ENCODE measurements around the gene UVRAG.
A peak's percentile ranks its signal among the peaks of the same experiment; 100 is the strongest.

Gene UVRAG

DNA sequence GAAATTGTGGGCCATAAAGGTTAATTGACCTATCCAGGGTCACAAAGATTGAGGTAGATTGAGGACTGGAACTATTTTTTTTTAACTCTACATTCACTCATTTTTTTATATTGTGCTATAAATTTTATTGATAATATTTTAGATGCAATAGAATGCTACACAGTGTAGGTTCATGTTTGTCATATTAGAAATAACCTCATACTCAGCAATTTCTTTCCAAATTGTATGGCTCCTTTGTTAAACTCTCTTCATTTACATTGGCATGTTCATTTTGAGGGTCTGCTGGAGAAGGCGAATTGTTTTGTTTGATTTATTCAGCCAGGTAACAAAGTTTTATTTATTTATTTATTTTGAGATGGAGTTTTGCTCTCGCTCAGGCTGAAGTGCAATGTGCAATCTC is 44.6 kb downstream of the UVRAG start:
- Histone ChIP-seq H2BK12ac (ENCODE audit: low read length in 2 of 2) (no peak overlapping the region), H3K4me2 (ENCODE audit: low read length, poor library complexity, severe bottlenecking) (no peak overlapping the region), H3K4ac (ENCODE audit: low read depth in 1 of 2, low read length in 2 of 2) (no peak overlapping the region), H3K18ac (ENCODE audit: low read depth in 1 of 2, low read length in 2 of 2) (no peak overlapping the region), H2AFZ (ENCODE audit: low read depth, low read length) (no peak overlapping the region), H4K91ac (ENCODE audit: low read length) (no peak overlapping the region), H2BK15ac (ENCODE audit: low read depth, poor library complexity, severe bottlenecking) (no peak overlapping the region), H3K27ac (ENCODE audit: low read length, poor library complexity, severe bottlenecking) (no peak overlapping the region), H3K79me1 (replicated peaks; ENCODE audit: low read length, poor library complexity, severe bottlenecking) (peaks cover 7% of the 10 kb centered on the region), H3K4me1 (ENCODE audit: control insufficient read depth, insufficient read depth, low read depth, low read length) (peaks cover 2% of the 10 kb centered on the region), H3K9ac (ENCODE audit: low read length) (no peak overlapping the region), H3K23ac (ENCODE audit: low read length in 2 of 2) (no peak overlapping the region), H4K8ac (ENCODE audit: low read length) (no peak overlapping the region), H3K36me3 (ENCODE audit: control insufficient read depth in 1 of 2, insufficient read depth in 2 of 2, low read depth in 1 of 2, low read length in 2 of 2) (peaks cover 0 to 24% of the 10 kb centered on the region in 2 experiments), H2BK5ac (ENCODE audit: low read depth, low read length, poor library complexity, severe bottlenecking) (no peak overlapping the region), H2BK120ac (ENCODE audit: low read depth, low read length) (no peak overlapping the region), H3K9me3 (ENCODE audit: control insufficient read depth, low read length) (no peaks in the 10 kb centered on the region), H2AK5ac (ENCODE audit: low read length, severe bottlenecking) (no peak overlapping the region), H3K27me3 (ENCODE audit: control insufficient read depth in 1 of 2, insufficient read depth in 1 of 2, low read length in 2 of 2) (no peaks in the 10 kb centered on the region), H3K4me3 (ENCODE audit: insufficient read depth in 1 of 2, low read depth in 1 of 2, low read length in 2 of 2) (no peak overlapping the region), H3K14ac (ENCODE audit: low read length in 2 of 2) (no peak overlapping the region)
- no peak for DNase-seq
- 100% methylated on average over 2 of the region's 2 CpGs for WGBS

GRCh38 chr11:75862437-75862836 is 47.4 kb downstream of the UVRAG start:
- Histone ChIP-seq H3K9ac (ENCODE audit: low read length) (no peak overlapping the region), H3K4me3 (ENCODE audit: insufficient read depth in 1 of 2, low read depth in 1 of 2, low read length in 2 of 2) (no peak overlapping the region), H2BK15ac (ENCODE audit: low read depth, poor library complexity, severe bottlenecking) (no peak overlapping the region), H3K14ac (ENCODE audit: low read length in 2 of 2) (no peak overlapping the region), H3K18ac (ENCODE audit: low read depth in 1 of 2, low read length in 2 of 2) (no peak overlapping the region), H3K36me3 (ENCODE audit: control insufficient read depth in 1 of 2, insufficient read depth in 2 of 2, low read depth in 1 of 2, low read length in 2 of 2) (peaks cover 0 to 24% of the 10 kb centered on the region in 2 experiments), H2AK5ac (ENCODE audit: low read length, severe bottlenecking) (no peak overlapping the region), H2AFZ (ENCODE audit: low read depth, low read length) (no peak overlapping the region), H3K4ac (ENCODE audit: low read depth in 1 of 2, low read length in 2 of 2) (no peak overlapping the region), H3K79me1 (replicated peaks; ENCODE audit: low read length, poor library complexity, severe bottlenecking) (peaks cover 7% of the 10 kb centered on the region), H4K8ac (ENCODE audit: low read length) (no peak overlapping the region), H2BK12ac (ENCODE audit: low read length in 2 of 2) (no peak overlapping the region), H3K4me1 (ENCODE audit: control insufficient read depth, insufficient read depth, low read depth, low read length) (peaks cover 2% of the 10 kb centered on the region), H3K27me3 (ENCODE audit: control insufficient read depth in 1 of 2, insufficient read depth in 1 of 2, low read length in 2 of 2) (no peaks in the 10 kb centered on the region), H2BK5ac (ENCODE audit: low read depth, low read length, poor library complexity, severe bottlenecking) (no peak overlapping the region), H3K23ac (ENCODE audit: low read length in 2 of 2) (no peak overlapping the region), H4K91ac (ENCODE audit: low read length) (no peak overlapping the region), H3K27ac (ENCODE audit: low read length, poor library complexity, severe bottlenecking) (no peak overlapping the region), H3K9me3 (ENCODE audit: control insufficient read depth, low read length) (no peaks in the 10 kb centered on the region), H2BK120ac (ENCODE audit: low read depth, low read length) (no peak overlapping the region), H3K4me2 (ENCODE audit: low read length, poor library complexity, severe bottlenecking) (no peak overlapping the region)
- no peak for DNase-seq
- 98% methylated on average over 2 of the region's 2 CpGs for WGBS

DNA sequence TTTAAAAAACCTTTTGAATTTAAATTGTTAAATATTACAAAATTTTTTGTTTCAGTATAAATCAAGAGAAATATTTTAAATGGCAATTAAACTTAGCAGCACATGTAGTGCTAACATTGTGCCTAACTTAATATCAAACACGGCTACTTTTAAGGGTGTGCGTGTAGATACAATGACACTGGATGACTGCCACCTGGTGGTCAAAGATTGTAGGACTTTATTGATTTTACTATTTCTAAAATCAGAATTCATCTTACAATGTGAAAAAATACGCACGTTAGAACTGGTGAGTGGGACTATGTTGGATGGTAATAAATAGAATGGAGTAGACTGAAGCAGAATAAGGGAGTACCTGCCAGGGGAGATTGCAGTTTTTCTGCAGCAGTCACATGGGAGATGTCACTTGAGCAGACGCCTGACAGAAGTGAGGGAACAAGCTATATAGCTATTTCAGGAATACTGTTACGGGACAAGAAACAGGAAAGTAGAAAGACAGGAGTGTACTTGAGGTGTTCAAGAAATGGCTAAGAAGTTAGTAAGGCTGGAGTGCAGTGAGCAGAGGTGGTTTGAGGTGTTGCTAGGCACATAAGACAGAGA is 52.9 kb downstream of the UVRAG start:
- H2BK120ac ChIP-seq (ENCODE audit: low read depth, low read length), result no peak overlapping the region
- no peak overlapping the region for H3K18ac ChIP-seq (ENCODE audit: low read depth in 1 of 2, low read length in 2 of 2)
- no peak overlapping the region for H3K27ac ChIP-seq (ENCODE audit: low read length, poor library complexity, severe bottlenecking)
- H3K23ac ChIP-seq (ENCODE audit: low read length in 2 of 2), result no peak overlapping the region
- H3K79me1 ChIP-seq (replicated peaks; ENCODE audit: low read length, poor library complexity, severe bottlenecking), result peaks cover 9% of the 10 kb centered on the region
- H2BK5ac ChIP-seq (ENCODE audit: low read depth, low read length, poor library complexity, severe bottlenecking), result no peak overlapping the region
- H3K27me3 ChIP-seq (ENCODE audit: control insufficient read depth in 1 of 2, insufficient read depth in 1 of 2, low read length in 2 of 2), result no peaks in the 10 kb centered on the region
- H2BK12ac ChIP-seq (ENCODE audit: low read length in 2 of 2), result no peak overlapping the region
- no peak overlapping the region for H3K14ac ChIP-seq (ENCODE audit: low read length in 2 of 2)
- WGBS, result 55% methylated on average over 4 of the region's 6 CpGs
- H3K4me2 ChIP-seq (ENCODE audit: low read length, poor library complexity, severe bottlenecking), result no peak overlapping the region
- H3K9ac ChIP-seq (ENCODE audit: low read length), result no peak overlapping the region
- H4K91ac ChIP-seq (ENCODE audit: low read length), result no peak overlapping the region
- H3K4me3 ChIP-seq (ENCODE audit: insufficient read depth in 1 of 2, low read depth in 1 of 2, low read length in 2 of 2), result no peak overlapping the region
- DNase-seq, result peak; percentile 60
- H2AFZ ChIP-seq (ENCODE audit: low read depth, low read length), result no peak overlapping the region
- H2AK5ac ChIP-seq (ENCODE audit: low read length, severe bottlenecking), result no peak overlapping the region
- H3K4ac ChIP-seq (ENCODE audit: low read depth in 1 of 2, low read length in 2 of 2), result no peak overlapping the region
- H2BK15ac ChIP-seq (ENCODE audit: low read depth, poor library complexity, severe bottlenecking), result no peak overlapping the region
- no peak overlapping the region for H4K8ac ChIP-seq (ENCODE audit: low read length)
- H3K4me1 ChIP-seq (ENCODE audit: control insufficient read depth, insufficient read depth, low read depth, low read length), result no peaks in the 10 kb centered on the region
- H3K9me3 ChIP-seq (ENCODE audit: control insufficient read depth, low read length), result no peaks in the 10 kb centered on the region
- H3K36me3 ChIP-seq (ENCODE audit: control insufficient read depth in 1 of 2, insufficient read depth in 2 of 2, low read depth in 1 of 2, low read length in 2 of 2), result peaks cover 0 to 8% of the 10 kb centered on the region in 2 experiments

DNA sequence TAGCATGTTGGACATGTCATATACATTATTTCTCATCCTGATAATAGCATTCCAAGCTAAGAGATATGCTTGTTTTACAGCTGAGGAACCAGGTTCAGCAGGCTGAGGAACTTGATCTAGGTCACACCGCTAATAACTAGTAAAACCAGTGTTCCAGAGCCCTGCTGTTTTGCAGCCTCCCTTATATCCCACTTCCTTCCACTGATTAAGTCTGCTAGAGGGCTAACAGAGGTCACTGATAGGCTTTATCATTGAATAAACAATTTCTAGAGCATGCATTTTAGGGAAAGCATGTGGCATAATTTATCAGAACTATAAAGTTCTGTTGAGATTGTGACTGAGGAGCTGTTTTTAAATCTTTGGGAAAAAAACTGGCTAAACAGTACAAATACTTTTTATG is 54.0 kb downstream of the UVRAG start:
- H3K27ac ChIP-seq (ENCODE audit: low read length, poor library complexity, severe bottlenecking), result no peak overlapping the region
- WGBS, result 86% methylated on average over 1 of the region's 1 CpG

More for the DNA sequence above, 54.0 kb downstream of the UVRAG start:
- H4K8ac ChIP-seq (ENCODE audit: low read length), result no peak overlapping the region
- no peak overlapping the region for H2AFZ ChIP-seq (ENCODE audit: low read depth, low read length)
- H3K4me2 ChIP-seq (ENCODE audit: low read length, poor library complexity, severe bottlenecking), result no peak overlapping the region
- no peak overlapping the region for H3K4me3 ChIP-seq (ENCODE audit: insufficient read depth in 1 of 2, low read depth in 1 of 2, low read length in 2 of 2)
- H2AK5ac ChIP-seq (ENCODE audit: low read length, severe bottlenecking), result no peak overlapping the region
- no peak overlapping the region for H3K4ac ChIP-seq (ENCODE audit: low read depth in 1 of 2, low read length in 2 of 2)
- H2BK120ac ChIP-seq (ENCODE audit: low read depth, low read length), result no peak overlapping the region
- no peak overlapping the region for H4K91ac ChIP-seq (ENCODE audit: low read length)
- no peak overlapping the region for H3K18ac ChIP-seq (ENCODE audit: low read depth in 1 of 2, low read length in 2 of 2)
- H3K14ac ChIP-seq (ENCODE audit: low read length in 2 of 2), result no peak overlapping the region
- DNase-seq, result no peak
- H2BK12ac ChIP-seq (ENCODE audit: low read length in 2 of 2), result no peak overlapping the region
- no peaks in the 10 kb centered on the region for H3K27me3 ChIP-seq (ENCODE audit: control insufficient read depth in 1 of 2, insufficient read depth in 1 of 2, low read length in 2 of 2)
- H3K9me3 ChIP-seq (ENCODE audit: control insufficient read depth, low read length), result no peaks in the 10 kb centered on the region
- peaks cover 1% of the 10 kb centered on the region for H3K4me1 ChIP-seq (ENCODE audit: control insufficient read depth, insufficient read depth, low read depth, low read length)
- no peak overlapping the region for H3K9ac ChIP-seq (ENCODE audit: low read length)
- H3K23ac ChIP-seq (ENCODE audit: low read length in 2 of 2), result no peak overlapping the region
- H3K36me3 ChIP-seq (ENCODE audit: control insufficient read depth in 1 of 2, insufficient read depth in 2 of 2, low read depth in 1 of 2, low read length in 2 of 2), result no peaks in the 10 kb centered on the region
- no peak overlapping the region for H2BK15ac ChIP-seq (ENCODE audit: low read depth, poor library complexity, severe bottlenecking)
- peaks cover 9% of the 10 kb centered on the region for H3K79me1 ChIP-seq (replicated peaks; ENCODE audit: low read length, poor library complexity, severe bottlenecking)
- no peak overlapping the region for H2BK5ac ChIP-seq (ENCODE audit: low read depth, low read length, poor library complexity, severe bottlenecking)

Data from mesenchymal stem cell (in vitro differentiated cells and primary cell).